HG02588 (cell line): ENCODE data around the gene ENHO.

Experiments used
- ATAC-seq: cut with Tn5 transposase; IDR thresholded peaks from one replicate; pipeline ENCODE4 v1.9.1; 2021; ENCODE audit warnings: mild to moderate bottlenecking, moderate library complexity; ENCODE audit not compliant: unreplicated experiment

The ENHO gene

GRCh38 chr9:34522971-34523797 is at the start of gene ENHO:
Gene ENHO (minus strand): TSS chr9:34522990. CDS start chr9:34521695, 1,295 bp downstream.
- ATAC-seq = peak; percentile 81

- no peak for ATAC-seq
Measured at GRCh38 chr9:34572092-34572491, 49.3 kb upstream of the ENHO start.

GRCh38 chr9:34571481-34571810 is 48.7 kb upstream of the ENHO start:
- ATAC-seq = no peak

- no peak for ATAC-seq
Measured at GRCh38 chr9:34570809-34571480, 48.2 kb upstream of the ENHO start.

GRCh38 chr9:34570376-34570775 is 47.6 kb upstream of the ENHO start:
- ATAC-seq = no peak

GRCh38 chr9:34568774-34569173 is 46.0 kb upstream of the ENHO start:
- no peak for ATAC-seq

- no peak for ATAC-seq
Measured at GRCh38 chr9:34568133-34568532, 45.3 kb upstream of the ENHO start.

GRCh38 chr9:34566972-34567371 is 44.2 kb upstream of the ENHO start:
- ATAC-seq = no peak

GRCh38 chr9:34566322-34566721 is 43.5 kb upstream of the ENHO start:
- no peak for ATAC-seq

GRCh38 chr9:34565856-34566255 is 43.1 kb upstream of the ENHO start:
- ATAC-seq = no peak

GRCh38 chr9:34564617-34565016 is 41.8 kb upstream of the ENHO start:
- no peak for ATAC-seq

GRCh38 chr9:34563262-34563661 is 40.5 kb upstream of the ENHO start:
- ATAC-seq = no peak

GRCh38 chr9:34562135-34562745 is 39.5 kb upstream of the ENHO start:
- ATAC-seq = no peak

GRCh38 chr9:34560599-34561214 is 37.9 kb upstream of the ENHO start:
- ATAC-seq = no peak

GRCh38 chr9:34559624-34560455 is 37.0 kb upstream of the ENHO start:
- no peak for ATAC-seq

- ATAC-seq = no peak
Measured at GRCh38 chr9:34558919-34559623, 36.3 kb upstream of the ENHO start.

GRCh38 chr9:34558364-34558763 is 35.6 kb upstream of the ENHO start:
- ATAC-seq = no peak

- no peak for ATAC-seq
Measured at GRCh38 chr9:34557426-34558321, 34.9 kb upstream of the ENHO start.

- no peak for ATAC-seq
Measured at GRCh38 chr9:34556949-34557348, 34.2 kb upstream of the ENHO start.
